ENCODE results near the gene CHPF.

Gene CHPF

DNA sequence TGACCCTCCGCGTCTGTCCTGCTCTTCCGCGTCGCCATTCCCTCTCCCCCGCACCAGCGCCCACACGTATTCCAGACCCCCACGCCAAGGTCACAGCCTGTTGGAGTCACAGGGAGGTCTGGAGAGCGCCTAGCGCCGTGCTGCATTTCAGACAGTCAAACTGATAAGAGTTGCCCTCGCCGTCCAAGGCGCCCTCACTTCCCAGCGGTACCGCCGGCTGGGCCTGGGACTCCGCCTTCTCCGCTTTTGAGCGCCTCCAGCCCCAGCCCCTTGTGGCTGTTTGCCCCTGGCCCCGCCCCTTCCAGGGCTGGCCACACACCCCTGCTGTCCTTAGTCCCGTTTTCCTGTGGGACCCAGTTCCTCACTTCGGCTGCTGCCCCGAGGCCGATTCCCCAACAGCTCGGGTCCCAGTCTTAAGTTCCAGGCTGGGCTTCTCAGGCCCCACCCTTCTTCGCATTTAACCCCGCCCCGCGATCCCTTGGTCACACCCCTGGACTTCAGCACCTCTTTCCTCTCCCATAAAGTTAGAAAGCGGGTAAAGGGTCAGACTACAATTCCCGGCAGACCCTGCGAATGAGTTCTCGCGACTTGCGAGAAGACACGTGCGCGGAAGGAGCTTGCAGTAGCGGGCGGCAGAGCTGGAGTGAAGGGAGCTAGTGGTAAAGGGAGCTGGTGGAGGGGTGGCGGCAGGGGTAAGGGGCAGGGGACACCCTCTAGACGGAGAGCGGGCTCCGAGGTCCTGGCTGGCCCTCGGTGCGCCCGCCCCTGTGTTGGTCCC, 45.1 kb downstream of the CHPF start, which contains the start of gene GMPPA:
Gene GMPPA, plus strand, starts transcription at position 612 of the 778 bp plus-strand sequence. CDS start 1,085 bp downstream, outside the sequence.
- peak; percentile 82 to 91 for DNase-seq (ENCODE audit: low read depth in 1 of 2, low spot score in 1 of 2)

DNA sequence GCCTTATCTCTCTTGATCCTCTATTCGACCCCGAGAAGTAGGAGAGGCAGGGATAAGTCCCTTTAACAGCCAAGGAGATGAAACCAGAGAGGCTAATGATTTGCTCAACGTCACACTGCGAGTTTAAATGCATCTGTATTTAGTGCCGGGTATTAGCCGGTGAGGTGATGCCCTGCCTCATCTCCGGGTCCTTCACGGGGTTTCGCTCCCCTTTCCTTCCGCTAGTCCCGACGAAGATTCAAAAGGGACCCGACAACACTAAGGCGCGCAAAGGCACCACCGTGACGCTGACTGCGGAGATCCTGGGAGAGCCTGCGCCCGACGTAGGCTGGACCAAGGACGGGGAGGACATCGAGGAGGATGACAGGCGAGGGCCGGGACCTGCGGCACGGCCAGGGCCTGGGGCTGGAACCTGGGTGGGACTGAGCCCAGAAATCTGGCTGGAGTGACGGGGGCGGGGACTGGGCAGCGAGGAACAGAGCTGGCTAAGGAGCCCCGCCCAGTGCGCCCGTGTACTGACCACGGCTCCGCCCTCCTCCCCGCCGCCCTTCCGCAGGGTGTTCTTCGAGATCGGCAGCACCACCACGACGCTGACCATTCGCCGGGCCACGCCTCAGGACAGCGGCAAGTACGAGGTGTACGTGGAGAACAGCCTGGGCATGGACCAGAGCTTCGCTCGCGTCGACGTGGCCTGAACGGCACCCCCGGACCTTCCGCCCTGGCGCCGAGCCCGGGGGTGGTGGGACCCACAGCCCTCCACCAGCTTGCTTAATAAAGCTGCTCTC, 45.9 kb downstream of the CHPF start:
- no peak for DNase-seq (ENCODE audit: low read depth in 1 of 2, low spot score in 1 of 2)

DNA sequence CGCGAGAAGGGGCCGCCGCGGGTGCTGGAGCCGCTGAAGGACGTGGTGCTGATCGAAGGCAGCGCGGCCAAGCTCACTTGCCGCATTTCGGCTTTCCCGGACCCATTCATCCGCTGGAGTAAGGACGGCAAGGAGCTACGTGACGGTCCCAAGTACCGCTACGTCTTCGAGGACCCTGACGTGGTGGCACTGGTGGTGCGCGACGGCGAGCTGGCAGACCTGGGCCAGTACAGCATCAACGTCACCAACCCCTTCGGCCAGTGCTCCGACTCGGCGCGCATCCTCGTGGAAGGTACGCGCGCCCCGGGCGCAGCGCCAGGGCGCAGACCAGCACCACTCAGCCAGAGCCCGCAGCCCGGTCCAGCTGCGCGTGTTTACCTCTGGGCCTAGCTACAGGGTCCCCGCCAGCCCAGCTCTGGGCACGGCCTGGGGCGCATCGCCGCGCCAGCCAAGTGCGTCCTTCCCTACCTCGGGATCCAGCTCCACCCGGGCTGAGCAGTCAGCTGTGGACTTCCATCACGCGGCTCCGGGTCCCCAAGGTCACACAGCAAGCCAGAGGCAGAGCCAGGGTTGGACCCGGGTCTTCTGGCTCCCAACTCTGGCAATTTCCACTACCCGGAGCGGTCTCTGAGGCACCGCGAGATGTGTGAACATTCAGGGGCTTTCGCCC, 46.6 kb downstream of the CHPF start:
- DNase-seq (ENCODE audit: low read depth in 1 of 2, low spot score in 1 of 2): no peak

DNA sequence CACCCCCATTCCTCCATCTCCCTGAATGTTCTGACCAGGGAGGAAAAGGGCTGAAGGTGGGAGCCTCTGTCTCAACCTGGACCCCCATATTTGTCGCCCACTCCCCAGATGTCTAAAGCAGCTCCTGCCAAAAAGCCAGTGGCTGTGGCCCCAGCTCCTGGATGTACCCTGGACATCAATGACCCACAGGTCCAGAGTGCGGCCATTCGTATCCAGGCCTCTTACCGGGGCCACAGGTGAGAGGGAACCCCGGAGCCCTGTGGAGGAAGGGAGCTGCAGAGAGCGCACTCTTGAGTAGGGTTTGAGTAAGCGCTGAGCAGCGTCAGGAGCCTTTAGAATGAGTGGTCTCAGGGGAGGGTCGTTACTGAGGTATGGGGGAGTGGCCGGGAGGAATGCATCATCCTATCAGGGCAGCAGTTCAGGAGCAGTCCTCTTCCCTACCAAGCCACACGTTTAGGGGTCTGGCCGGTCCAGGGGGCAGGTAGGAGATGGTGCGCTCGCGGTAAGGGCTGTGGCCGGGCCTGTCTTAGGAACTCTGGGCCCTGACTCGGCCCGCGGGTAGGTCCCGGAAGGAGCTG, 47.3 kb downstream of the CHPF start:
- DNase-seq (ENCODE audit: low read depth in 1 of 2, low spot score in 1 of 2): no peak

DNA sequence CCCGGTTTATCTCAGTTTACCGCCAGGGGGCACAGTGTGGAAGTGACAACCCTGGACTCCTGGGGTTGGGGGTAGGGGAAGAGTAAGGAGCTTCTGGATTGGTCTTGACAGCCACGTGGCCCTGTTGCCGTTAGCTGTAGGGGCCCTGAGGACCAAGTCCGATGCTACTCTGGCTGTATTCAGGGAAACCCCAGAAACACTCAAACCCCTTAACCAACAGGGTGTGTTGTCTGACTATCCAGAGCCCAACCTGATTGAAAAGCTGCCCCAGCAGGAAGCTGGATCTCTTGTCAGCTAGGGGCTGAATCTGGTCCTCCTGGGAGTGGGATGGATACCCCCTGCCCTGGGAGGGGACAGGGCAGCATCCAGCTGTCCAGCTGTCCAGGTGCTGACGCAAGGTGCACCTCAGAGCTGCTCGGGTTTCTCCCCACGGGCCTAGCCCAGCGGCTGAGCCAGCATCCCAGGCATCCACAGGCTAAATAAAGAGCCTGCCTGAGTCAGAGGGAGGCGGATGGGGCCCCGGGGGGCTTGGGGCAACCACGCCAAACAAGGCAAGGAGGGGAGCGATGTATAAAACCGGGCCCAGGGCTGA, 48.0 kb downstream of the CHPF start:
- DNase-seq (ENCODE audit: low read depth in 1 of 2, low spot score in 1 of 2): peak in 1 of 2 donors; percentile 41

DNA sequence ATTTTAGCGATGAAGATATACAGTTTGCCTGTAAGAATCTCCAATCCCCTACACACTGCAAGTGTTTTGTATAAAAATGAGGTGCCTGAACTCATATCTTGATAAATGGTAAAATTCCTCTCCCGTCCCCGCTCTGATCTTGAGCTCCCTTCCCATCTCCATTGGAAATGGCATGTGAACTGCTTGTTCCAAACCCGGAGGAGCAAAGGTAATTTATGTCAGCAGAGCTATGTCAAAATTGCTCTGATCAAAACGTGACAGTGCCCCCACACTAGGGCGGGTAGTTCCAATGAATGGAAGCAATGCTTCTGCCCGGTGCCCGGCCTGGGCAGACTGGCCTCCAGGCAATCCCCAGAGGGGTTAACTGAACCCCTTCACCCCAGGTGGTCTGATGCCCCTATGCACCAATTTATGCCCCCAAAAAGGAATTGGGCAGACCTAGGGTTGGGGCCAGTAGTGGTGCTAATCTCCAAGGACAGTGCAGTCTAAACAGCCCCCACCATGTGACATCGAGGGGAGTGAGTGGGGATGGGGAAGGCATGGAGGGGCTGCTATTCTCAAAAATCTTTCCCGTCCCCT, 48.6 kb downstream of the CHPF start:
- DNase-seq (ENCODE audit: low read depth in 1 of 2, low spot score in 1 of 2): no peak

DNA sequence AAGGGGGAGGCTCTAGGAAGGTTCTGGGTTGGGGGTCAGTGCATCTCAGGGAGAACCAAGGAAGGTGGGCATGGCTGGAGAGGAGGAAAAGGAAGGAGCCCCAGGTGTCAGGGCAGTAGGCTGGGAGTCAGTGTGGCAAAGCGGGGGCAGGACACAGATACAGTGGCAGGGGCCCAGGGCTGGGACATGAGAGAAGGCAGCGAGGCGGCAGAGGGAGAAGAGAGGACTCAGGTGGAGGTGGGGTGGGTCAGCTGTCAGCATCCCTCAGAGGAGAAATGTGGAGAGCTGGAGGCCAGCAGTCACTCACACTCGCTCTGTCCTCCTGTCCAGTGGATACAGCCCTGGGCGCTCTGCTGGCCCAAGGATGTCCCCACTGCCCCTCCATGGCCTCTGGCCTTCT, 50.5 kb downstream of the CHPF start:
- DNase-seq (ENCODE audit: low read depth in 1 of 2, low spot score in 1 of 2): no peak

DNA sequence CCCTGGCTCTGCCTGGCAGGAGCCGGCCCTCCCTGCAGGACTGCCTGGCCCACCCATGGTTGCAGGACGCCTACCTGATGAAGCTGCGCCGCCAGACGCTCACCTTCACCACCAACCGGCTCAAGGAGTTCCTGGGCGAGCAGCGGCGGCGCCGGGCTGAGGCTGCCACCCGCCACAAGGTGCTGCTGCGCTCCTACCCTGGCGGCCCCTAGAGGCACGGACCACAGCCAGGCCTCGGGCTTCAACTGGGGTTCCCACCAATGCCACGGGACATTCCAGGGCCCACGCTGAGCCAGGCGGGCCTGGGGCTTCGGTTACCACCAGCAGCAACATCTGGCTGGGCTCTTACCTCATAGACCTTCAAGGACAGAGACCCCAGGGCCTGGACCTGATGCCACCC, 51.0 kb downstream of the CHPF start:
- no peak for DNase-seq (ENCODE audit: low read depth in 1 of 2, low spot score in 1 of 2)

DNA sequence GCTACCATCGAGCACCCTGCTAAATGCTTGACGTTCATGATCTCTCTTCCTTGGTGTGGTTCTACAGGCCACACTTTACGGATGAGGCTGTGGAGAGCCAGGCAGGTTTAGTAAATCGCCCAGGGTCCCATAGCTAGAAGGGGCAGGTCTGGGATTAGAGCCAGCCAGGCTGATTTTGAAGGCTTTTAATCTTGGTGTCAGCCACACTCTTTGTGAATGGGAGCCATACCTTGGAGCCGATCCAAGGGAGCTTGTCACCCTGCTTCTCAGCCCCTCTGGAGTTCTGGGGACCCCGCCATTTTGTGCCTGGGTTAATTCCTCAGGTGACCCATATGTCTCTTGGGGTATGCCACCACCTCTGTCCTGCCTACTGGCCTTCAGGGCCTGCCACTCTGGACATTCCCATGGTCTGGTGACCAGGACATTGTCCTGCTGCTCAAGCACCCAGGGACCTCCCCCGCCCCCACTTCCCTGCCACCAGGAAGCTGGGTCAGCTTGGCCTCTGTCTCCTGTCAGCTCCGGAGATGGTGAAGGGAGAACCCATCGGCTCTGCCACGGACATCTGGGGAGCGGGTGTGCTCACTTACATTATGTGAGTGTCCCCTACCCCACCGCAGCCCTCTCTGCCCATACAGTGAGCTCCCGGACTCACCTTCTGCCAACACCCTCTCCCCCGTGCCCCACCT, 52.2 kb downstream of the CHPF start:
- no peak for DNase-seq (ENCODE audit: low read depth in 1 of 2, low spot score in 1 of 2)

DNA sequence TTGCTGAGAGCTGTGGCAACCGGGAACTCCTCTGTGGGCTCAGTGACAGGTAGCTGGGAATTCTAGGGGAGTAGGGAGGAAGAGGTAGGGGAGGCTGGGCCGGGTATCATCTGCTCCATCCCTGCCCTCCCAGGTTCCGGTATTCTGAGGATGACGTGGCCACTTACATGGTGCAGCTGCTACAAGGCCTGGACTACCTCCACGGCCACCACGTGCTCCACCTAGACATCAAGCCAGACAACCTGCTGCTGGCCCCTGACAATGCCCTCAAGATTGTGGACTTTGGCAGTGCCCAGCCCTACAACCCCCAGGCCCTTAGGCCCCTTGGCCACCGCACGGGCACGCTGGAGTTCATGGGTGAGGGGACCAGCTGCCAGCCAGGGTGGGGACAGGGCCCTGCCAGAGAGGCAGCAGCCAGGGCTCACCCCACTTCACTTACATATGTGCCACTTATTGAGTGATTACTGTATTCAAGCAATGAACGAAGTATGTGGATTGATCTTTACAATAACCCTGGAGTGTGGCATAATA, 52.9 kb downstream of the CHPF start:
- DNase-seq (ENCODE audit: low read depth in 1 of 2, low spot score in 1 of 2): no peak

DNA sequence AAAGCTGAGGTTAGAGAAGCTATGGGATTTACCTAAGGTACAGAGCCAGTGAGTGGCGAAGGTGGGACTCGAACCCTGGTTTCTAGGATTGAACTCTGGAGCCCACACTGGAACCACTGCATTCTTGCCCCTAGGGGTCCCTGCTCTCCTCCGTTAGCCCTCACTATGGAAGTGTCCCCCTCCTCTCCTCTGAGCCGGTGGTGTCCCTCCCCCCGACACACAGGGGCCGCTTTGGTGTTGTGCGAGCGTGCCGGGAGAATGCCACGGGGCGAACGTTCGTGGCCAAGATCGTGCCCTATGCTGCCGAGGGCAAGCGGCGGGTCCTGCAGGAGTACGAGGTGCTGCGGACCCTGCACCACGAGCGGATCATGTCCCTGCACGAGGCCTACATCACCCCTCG, 53.4 kb downstream of the CHPF start:
- DNase-seq (ENCODE audit: low read depth in 1 of 2, low spot score in 1 of 2): no peak

DNA sequence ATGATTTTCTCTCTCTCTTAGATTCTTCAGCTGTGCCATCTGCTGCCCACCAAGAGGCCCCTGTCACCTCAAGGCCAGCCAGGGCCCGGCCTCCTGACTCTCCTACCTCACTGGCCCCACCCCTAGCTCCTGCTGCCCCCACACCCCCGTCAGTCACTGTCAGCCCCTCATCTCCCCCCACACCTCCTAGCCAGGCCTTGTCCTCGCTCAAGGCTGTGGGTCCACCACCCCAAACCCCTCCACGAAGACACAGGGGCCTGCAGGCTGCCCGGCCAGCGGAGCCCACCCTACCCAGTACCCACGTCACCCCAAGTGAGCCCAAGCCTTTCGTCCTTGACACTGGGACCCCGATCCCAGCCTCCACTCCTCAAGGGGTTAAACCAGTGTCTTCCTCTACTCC, 54.3 kb downstream of the CHPF start:
- DNase-seq (ENCODE audit: low read depth in 1 of 2, low spot score in 1 of 2): no peak
